ENCODE results near the gene DOCK4. TPM values are rescaled to one million over a fixed set of nuclear protein-coding genes. Genes with fewer than 3 reads are reported as not detected.

DOCK4 gene
- total and polyA plus RNA-seq, 2 of the 8 experiments (the other 6 are each of a cell fraction or from before 2014, with no cell fraction given): 5.1 to 23.6 TPM

DNA sequence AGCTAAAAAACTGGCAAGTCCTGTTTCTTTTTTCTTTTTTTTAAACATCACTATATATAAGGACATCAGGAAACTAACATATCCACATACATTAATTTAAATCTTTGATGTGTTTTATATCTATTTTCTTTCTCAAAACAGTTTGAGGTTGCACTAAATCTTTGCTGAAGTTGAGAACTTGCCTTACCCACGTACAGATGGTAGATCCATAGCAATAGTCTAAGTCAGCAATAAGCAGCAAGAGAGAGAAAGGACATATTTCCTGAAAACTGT is 417.2 kb downstream of the DOCK4 start:
- H3K9me3 ChIP-seq (ENCODE audit: insufficient read depth in 2 of 2, low read depth in 1 of 2, low read length in 1 of 2): no peaks in the 10 kb centered on the region
- H2BK12ac ChIP-seq (ENCODE audit: low read depth, low read length): no peak overlapping the region
- no peak overlapping the region for H4K8ac ChIP-seq (ENCODE audit: extremely low read depth, insufficient read depth, low read length)
- no peaks in the 10 kb centered on the region for H3K27me3 ChIP-seq (replicated peaks in 1 of 4; ENCODE audit: control insufficient read depth in 3 of 4, extremely low read depth in 1 of 4, insufficient read depth in 3 of 4, low read length in 3 of 4)
- DNase-seq (ENCODE audit: low read depth in 1 of 2, low spot score in 2 of 2) (no peak), FAIRE-seq (no peak)
- H2AK5ac ChIP-seq (ENCODE audit: low read depth, low read length): no peak overlapping the region
- H3K23me2 ChIP-seq (ENCODE audit: low read depth, low read length): no peaks in the 10 kb centered on the region
- H4K20me1 ChIP-seq (replicated peaks in 1 of 2; ENCODE audit: control insufficient read depth in 1 of 2, insufficient read depth in 2 of 2, low read length in 2 of 2): no peaks in the 10 kb centered on the region
- H3K4me3 ChIP-seq (ENCODE audit: extremely low read depth in 1 of 4, insufficient read depth in 2 of 4, low read depth in 3 of 4, low read length in 4 of 4): no peak overlapping the region
- H2AFZ ChIP-seq (ENCODE audit: low read length): no peak overlapping the region
- no peak overlapping the region for H3K18ac ChIP-seq (ENCODE audit: extremely low read depth, low read length)
- no peak overlapping the region for H3K9ac ChIP-seq (replicated peaks in 1 of 4; ENCODE audit: extremely low read depth in 1 of 4, low read depth in 3 of 4, low read length in 3 of 4)
- no peak overlapping the region for H2BK20ac ChIP-seq (ENCODE audit: low read length)
- no peak overlapping the region for H3K27ac ChIP-seq (ENCODE audit: low read depth, low read length)
- no peak overlapping the region for H3K4me2 ChIP-seq (ENCODE audit: insufficient read depth in 1 of 2, low read depth in 2 of 2, low read length in 2 of 2)
- no peak overlapping the region for H2BK5ac ChIP-seq (ENCODE audit: low read depth, low read length)
- H2BK120ac ChIP-seq (replicated peaks; ENCODE audit: low read depth, low read length): no peak overlapping the region
- H3K56ac ChIP-seq (replicated peaks; ENCODE audit: insufficient read length, low read depth, low read length): no peak overlapping the region
- H2BK15ac ChIP-seq (ENCODE audit: low read length): no peak overlapping the region
- H3K14ac ChIP-seq (ENCODE audit: insufficient read length): no peak overlapping the region
- no peak overlapping the region for H3K4ac ChIP-seq (replicated peaks; ENCODE audit: insufficient read length, low read depth, low read length)
- no peaks in the 10 kb centered on the region for H3K79me2 ChIP-seq (ENCODE audit: control insufficient read depth in 1 of 2, insufficient read depth in 2 of 2, low read length in 2 of 2)
- no peak overlapping the region for H3K23ac ChIP-seq (ENCODE audit: insufficient read length)
- no peak overlapping the region for H4K5ac ChIP-seq (ENCODE audit: insufficient read length, low read depth, low read length)
- ChIA-PET CTCF (ENCODE audit: partially characterized antibody) (interaction anchor here (0.6 to 2.0 kb wide), 4 partner anchors 26 to 65 kb away, joined by 3 to 11 read pairs (median 4); no protein-coding TSS in a partner anchor), POLR2A (ENCODE audit: partially characterized antibody) (no interaction called here)
- no peak overlapping the region for H4K91ac ChIP-seq (replicated peaks; ENCODE audit: insufficient read length, low read length)
- H3K4me1 ChIP-seq (replicated peaks in 1 of 4; ENCODE audit: control insufficient read depth in 3 of 4, insufficient read depth in 4 of 4, low read length in 3 of 4): peaks cover 0 to 10% (median 3%) of the 10 kb centered on the region in 4 experiments; a peak in 5 of 7 replicates
- H3K79me1 ChIP-seq (ENCODE audit: low read depth, low read length): no peaks in the 10 kb centered on the region
- H3K36me3 ChIP-seq (ENCODE audit: control insufficient read depth in 2 of 4, insufficient read depth in 4 of 4, low read length in 3 of 4): peaks cover 0 to 9% (median 0%) of the 10 kb centered on the region in 4 experiments; a peak in 2 of 8 replicates
- 83% methylated on average over 1 of the region's 1 CpG; no CpG with 5 or more reads in 1 of the 2 experiments for WGBS, 2 experiments (ENCODE audit: extremely low coverage in 1 of 2, insufficient coverage in 1 of 2, insufficient read length in 1 of 2, insufficient replicate concordance in 2 of 2, low coverage in 1 of 2, low lambda C conversion rate in 2 of 2, missing lambda C conversion rate in 1 of 2)
- TF ChIP-seq EGR1 (IDR thresholded peaks at IDR 0.05; ENCODE audit: borderline replicate concordance, low read depth, low read length): no peak
- TF ChIP-seq GTF2F1 (IDR thresholded peaks at IDR 0.05; ENCODE audit: borderline replicate concordance, low read depth, low read length): no peak
- TF ChIP-seq EZH2 (IDR thresholded peaks at IDR 0.05; ENCODE audit: low read depth, low read length, severe bottlenecking): no peak
- no peak for TF ChIP-seq PHF8 (conservative IDR thresholded peaks at IDR 0.05; ENCODE audit: low read depth, low read length)
- no peak for TF ChIP-seq KDM1A (IDR thresholded peaks at IDR 0.05; ENCODE audit: borderline replicate concordance, low read length)
- no peak for TF ChIP-seq SP4 (IDR thresholded peaks at IDR 0.05; ENCODE audit: low read length)
- TF ChIP-seq NANOG (IDR thresholded peaks at IDR 0.05; ENCODE audit: insufficient read depth, low read depth, low read length, poor library complexity, severe bottlenecking): no peak
- TF ChIP-seq NRF1 (IDR thresholded peaks at IDR 0.05; ENCODE audit: low read depth, low read length): no peak
- no peak for TF ChIP-seq HDAC2 (IDR thresholded peaks at IDR 0.05; ENCODE audit: borderline replicate concordance in 1 of 2, low read depth in 2 of 2, low read length in 2 of 2)
- TF ChIP-seq CREB1 (IDR thresholded peaks at IDR 0.05): no peak

Measured in H1 (cell line).